Stimulated activated CD4-positive, alpha-beta T cell treated with anti-CD3 and anti-CD28 coated beads, Interleukin-12 subunit alpha, Interleukin-12 subunit beta, amount 100 ng/mL, for 48 hours (primary cell): ENCODE results near the gene SCGB3A1.

Experiments used
- DNase-seq, 3 donors: peaks; one replicate each; pipeline ENCODE4 v3.0.0-alpha.2; 2020; ENCODE audit warnings: low read depth in 2 of 3, low spot score in 1 of 3

SCGB3A1 gene

DNA sequence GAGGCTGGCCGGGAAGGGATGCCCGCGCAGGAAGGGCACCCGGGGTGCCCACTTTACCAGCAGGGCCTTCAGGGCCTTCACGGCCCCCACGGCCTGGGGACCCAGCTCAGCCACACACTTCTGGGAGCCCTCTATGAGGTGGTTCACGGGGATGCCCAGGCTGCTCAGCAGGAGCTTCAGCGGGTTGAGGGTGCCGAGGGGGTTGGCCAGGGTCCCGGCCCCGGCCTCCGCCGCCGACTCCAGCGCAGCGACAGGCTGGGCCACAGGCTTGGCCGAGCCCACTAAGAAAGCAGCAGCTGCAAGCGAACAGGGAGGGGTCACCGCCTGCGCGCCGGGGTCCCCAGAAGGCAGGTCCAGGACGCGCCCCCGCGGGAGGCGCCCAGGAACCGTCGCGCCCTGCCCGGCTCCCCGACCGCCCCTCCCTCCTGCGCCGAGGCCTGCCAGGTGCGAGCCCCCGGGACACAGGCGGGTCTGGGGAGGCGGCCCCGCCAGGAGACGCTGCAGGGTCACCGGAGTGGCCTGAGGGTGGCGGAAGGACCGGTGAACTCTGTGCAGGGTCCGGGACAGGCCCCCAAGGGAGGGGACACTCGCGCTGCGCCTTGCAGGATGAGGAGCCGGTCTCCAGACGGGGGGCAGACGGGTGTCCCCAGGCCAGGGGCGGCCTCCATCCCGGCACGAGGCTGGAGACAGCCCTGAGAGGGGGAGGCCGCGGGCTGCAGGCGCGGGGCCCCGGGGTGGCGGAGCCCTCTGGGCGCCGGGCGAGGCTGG is 572 bp downstream of the SCGB3A1 start:
- DNase-seq, result no peak

DNA sequence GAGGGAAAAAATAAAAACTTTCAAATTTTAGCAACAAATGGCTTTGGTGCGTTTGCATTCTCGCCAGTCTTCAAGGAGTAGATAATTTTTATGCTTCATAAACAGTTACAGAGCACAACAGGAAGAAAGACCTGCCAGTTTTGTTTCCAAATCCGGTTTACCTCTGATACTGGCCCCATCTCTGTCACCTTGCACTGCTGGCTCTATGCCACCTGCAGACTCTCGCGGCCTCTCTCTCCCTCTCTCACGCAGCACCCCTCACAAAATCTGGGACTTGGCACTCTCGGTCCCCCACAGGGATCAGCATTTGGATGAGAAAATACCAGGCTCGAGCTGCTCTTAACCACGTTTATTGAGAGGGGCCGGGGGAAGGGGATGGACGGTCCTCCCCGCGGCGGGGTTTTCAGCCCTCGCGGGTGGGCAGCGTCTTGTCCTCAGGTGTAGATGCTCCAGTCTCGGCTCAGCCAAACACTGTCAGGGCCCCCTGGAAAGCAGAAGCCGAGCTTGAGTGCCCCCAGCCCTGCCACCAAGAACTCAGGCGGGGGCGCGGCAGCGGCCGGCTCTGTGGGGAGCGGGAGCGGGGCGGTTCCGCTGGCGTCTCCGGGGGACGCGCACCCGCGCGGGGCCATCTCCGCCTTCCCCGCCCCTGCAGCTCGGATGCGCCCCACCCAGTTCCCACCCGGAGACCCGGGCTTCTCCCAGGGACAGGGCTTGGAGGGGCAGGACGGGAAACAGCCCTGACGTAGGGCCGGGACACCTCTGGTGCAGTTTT is 1.3 kb downstream of the SCGB3A1 start:
- no peak for DNase-seq

DNA sequence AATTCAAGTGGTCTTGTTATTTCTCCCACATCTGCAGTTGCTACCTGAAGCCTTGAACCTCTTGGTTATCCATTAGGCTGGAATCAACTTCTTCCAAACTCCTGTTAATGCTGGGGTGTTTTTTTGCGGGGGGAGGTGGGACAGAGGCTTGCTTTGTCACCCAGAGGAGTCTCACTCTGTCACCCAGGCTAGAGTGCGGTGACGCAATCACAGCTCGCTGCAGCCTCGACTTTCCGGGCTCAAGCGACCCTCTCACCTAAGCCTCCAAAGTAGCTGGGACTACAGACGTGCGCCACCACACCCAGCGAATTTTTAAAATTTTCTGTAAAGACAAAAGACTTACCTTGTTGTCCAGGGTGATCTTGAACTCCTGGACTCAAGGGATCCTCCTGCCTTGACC is 4.4 kb downstream of the SCGB3A1 start:
- no peak for DNase-seq

DNA sequence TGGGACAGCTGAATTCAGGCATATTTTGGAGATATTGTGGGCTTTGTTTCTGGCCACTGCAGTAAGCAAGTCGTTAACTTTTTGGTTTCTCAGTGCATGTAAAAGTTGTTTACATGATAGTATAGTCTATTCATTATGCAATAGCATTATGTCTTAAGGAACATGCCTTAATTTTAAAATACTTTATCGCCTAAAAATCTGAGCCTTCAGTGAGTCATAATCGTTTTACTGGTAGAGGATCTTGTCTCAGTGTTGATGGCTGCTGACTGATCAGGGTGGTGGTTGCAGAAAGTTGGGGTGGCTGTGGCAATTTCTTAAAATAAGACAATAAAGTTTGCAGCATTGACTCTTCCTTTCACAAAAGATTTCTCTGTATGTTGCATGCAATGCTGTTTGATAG is 5.1 kb downstream of the SCGB3A1 start:
- DNase-seq, result no peak

- DNase-seq, result no peak
These were observed 7.6 kb downstream of the SCGB3A1 start for GRCh38 chr5:180583738-180584137.

- no peak for DNase-seq
These were observed 10.6 kb downstream of the SCGB3A1 start for GRCh38 chr5:180580681-180581080.

GRCh38 chr5:180575571-180575970 is 15.7 kb downstream of the SCGB3A1 start:
- DNase-seq, result no peak

GRCh38 chr5:180568914-180569313 is 22.4 kb downstream of the SCGB3A1 start:
- no peak for DNase-seq

DNA sequence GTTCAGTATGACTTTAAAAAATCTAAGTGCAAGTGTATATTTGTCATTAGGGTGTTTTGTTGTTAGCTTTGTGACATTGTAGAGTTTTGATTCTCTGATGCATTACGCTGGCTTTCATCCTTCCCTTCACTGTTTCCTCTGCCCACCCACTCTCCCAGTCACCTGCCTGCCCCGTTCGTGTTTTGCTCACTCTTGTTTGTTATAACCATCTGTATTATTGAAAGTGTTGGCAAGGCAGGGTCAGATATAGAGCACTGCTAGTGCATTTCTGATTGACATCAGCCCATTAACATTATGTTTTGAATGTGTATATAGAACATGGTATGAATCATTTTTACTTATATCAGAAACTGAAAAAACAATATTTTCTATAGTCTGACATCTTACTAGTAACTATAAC is 27.3 kb downstream of the SCGB3A1 start:
- no peak for DNase-seq

DNA sequence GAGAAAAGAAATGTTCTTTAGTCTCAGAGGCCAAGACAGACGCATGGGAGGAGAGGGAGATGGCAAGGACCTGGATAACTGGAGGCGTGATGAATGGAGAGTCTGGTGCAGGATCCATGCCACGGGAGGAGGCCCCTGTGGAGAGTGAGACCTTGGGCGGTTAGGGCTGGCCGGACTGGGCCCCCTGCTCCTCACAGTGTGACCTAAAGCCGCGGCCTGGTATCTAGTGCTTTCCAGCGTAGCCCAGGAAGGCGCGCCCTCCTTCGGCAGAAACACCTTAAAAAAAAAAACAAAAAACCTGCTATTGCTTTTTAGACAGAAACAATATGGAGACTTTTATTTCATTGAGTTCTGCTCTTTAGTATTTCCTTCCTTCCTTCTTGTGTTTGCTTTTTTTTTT is 33.1 kb downstream of the SCGB3A1 start:
- DNase-seq, result no peak

- DNase-seq, result no peak
These were observed 34.0 kb downstream of the SCGB3A1 start for GRCh38 chr5:180557217-180557809.

DNA sequence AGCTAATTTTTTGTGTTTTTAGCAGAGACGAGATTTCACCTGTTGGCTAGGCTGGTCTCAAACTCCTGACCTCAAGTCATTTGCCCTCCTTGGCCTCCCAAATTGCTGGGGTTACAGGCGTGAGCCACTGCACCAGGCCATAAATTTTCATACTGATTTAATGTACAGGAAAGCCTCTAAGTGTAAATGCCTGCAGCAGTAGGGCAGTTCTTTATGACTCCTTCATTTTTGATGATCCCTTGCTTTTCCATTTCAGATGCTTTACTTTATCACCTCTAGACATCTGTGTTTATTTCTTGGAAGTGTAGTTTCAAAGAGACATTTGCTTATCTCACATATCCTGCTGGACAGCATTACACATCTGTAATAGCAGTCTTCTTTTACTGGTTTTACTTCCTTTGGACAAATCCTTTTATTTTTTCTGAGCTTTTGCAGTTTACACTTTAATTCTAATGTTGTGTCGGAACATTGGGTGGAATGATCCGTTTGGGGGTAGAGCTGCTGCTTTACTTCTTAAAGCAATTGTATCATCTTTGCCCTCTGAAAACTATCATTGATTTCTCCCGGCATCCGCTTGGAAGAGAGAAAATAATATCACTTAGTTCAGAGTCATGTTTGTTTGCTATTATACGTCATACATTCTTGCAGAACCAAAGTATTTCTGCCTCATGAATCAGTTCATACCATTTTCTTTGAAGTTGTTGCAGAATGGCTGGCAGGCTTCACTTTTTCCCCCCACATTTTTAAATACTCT is 36.0 kb downstream of the SCGB3A1 start:
- no peak for DNase-seq

DNA sequence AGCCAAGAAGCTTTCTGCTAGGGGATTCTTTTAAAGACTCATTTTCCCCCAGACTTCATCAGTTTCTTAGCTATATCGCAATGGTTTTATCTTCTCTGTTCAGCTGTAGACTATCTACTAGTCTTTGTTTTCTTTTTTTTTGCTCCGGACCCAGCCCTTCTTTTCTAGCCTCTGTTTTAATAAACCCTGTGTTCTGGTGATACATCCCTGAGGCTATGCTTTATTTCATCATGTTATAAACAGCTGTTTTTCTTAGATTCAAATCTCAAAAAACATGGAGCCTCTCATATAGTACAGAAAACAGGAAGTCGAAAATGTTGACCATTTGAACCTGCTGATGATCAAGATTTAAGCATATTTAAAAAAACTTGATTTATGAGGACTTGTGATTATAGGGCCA is 37.8 kb downstream of the SCGB3A1 start:
- no peak for DNase-seq

DNA sequence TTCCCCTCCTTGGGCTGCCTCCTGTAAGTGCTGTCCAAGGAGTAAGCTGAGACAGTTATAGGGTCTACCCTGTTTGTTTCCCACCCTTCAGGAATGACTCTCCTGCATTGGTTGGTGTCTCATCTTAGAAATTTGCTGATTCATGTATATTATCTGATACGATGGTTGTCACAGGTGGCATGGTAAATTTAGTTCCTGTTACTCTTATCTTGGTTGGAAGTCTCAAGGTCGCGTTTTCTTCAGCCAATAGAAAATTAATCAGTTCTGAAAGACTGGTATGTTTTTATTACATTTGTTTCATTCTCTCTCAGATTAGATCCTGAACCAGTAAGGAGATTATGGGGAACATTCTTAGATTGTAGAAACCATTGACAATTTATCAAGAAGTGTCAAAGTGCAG is 42.7 kb downstream of the SCGB3A1 start:
- DNase-seq, result no peak

DNA sequence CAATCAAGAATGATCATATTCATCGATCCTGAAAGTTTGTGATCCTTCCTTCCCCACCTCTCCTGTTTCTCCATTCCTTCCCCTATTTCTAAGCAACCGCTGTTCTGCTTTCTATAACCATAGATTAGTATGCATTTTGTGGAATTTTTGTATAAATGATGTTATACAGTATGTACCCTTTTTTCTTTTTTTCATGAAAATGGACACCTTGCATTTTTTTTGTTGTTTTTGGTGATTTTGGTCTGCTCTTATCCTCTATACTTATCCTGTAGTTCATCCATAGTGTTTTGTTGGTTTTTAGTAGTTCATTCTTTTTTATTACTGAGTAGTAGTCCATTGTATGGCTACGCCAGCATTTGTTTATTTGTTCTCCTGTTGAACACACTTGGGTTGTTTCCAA is 46.1 kb downstream of the SCGB3A1 start:
- DNase-seq, result no peak

DNA sequence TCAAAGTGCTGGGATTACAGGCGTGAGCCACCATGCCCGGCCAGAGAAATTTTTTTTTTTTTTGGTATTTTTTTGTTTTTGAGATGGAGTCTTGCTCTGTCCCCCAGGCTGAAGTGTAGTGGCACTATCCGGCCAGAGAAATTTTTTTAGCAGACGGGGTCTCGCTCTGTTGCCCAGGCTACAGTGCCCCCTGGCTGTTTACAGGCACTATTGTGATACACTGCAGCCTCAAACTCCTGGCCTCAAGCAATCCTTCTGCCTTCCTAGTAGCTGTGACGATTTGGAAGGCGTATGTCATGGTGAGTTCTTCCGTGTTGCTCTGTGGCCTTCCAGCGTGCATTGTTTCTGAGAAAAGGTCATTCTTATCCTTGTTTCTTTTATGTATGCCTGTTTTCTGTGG is 49.6 kb downstream of the SCGB3A1 start:
- no peak for DNase-seq
